Calu3 (cell line): ENCODE data around the gene SLC16A5. TPM values are rescaled to one million over a fixed set of nuclear protein-coding genes. Genes with fewer than 3 reads are reported as not detected.
"Not testable (repeated sequence)": the region's sequence is repeated elsewhere in the genome, so short reads cannot be mapped to it uniquely, and the experiment has no call there.

Experiments used
- BruUV-seq: library from RNA; stranded (reverse); fragments of 400-500 nt; replicated peaks from 2 replicates; lab custom pipeline; 2021; lab: Mats Ljungman, UMichigan
- CTCF ChIA-PET: fragments of 300-600 bp; sonication (Branson Sonifier 250); formaldehyde crosslinking; loops from one replicate; lab custom pipeline; 2022; ENCODE audit warnings: antibody characterized with exemption; lab: Charles Lee
- DNase-seq: peaks from one replicate; pipeline ENCODE4 v3.0.0; 2022
- H3K27ac Mint-ChIP-seq: one replicate; pipeline ENCODE4 v1.8.0; 2022; ENCODE audit warnings: mixed read lengths; ENCODE audit not compliant: unreplicated experiment
- H3K27me3 Mint-ChIP-seq: one replicate; pipeline ENCODE4 v1.8.0; 2022; ENCODE audit warnings: mixed read lengths; ENCODE audit not compliant: unreplicated experiment
- H3K36me3 Mint-ChIP-seq: one replicate; pipeline ENCODE4 v1.8.0; 2022; ENCODE audit warnings: mild to moderate bottlenecking, moderate library complexity, mixed read lengths; ENCODE audit not compliant: insufficient read depth, unreplicated experiment
- H3K4me1 Mint-ChIP-seq: one replicate; pipeline ENCODE4 v1.8.0; 2022; ENCODE audit warnings: mild to moderate bottlenecking, low read depth, mixed read lengths; ENCODE audit not compliant: unreplicated experiment
- H3K4me3 Mint-ChIP-seq: one replicate; pipeline ENCODE4 v1.8.0; 2022; ENCODE audit warnings: mild to moderate bottlenecking, low read depth, moderate library complexity, mixed read lengths; ENCODE audit not compliant: unreplicated experiment
- H3K9me3 Mint-ChIP-seq: one replicate; pipeline ENCODE4 v1.8.0; 2022; ENCODE audit warnings: low read depth, mixed read lengths; ENCODE audit not compliant: unreplicated experiment
- intact Hi-C: fragments of 100-400 bp; cut with micrococcal nuclease; formaldehyde crosslinking; loops from one replicate; pipeline ENCODE4 v1.10.0; 2022; ENCODE audit not compliant: unreplicated experiment
- total RNA-seq: library from RNA; stranded (reverse); gene quantifications from 2 replicates; pipeline ENCODE4 v1.2.3, GENCODE V29; 2022
- TF ChIP-seq, protein P1 (sequence below): fragments of 200-600 bp; IDR thresholded peaks from one replicate; pipeline ENCODE4 v1.8.0; 2022; ENCODE audit warnings: antibody characterized with exemption; ENCODE audit not compliant: unreplicated experiment

The SLC16A5 gene
- total RNA-seq, 1 experiment from 2014 or later = 124 TPM

DNA sequence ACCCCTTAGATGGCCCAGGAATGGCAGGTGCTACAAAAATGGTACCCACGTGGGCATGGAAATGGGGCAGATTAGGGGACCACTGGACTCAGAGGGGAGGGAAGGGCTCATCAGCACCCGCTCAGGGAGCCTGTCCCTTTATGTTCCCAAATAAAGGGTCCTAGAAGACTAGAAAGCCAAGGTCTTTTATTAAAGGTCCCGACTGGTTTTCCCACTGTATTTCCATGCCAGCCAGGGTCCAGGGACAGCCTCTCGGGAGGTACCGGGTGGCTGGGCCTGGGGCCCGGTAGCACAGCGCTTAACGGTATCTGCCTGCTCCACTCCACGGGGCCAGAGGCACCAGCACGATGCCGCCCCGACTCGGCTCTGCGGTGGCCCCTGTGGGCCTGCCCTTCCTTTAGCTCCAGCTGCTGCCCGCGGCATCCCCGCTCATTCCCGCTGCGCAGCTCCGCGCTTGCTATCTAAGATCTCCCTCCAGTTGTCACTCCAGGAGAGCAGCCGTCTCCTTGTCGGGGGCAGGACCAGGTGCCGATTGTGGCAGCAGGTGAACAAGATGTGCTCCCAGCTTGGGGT is 42.4 kb downstream of the SLC16A5 start:
- H3K9me3 Mint-ChIP-seq = no peaks in the 10 kb centered on the region
- peaks cover 70% of the 10 kb centered on the region for H3K36me3 Mint-ChIP-seq
- intact Hi-C loops = no loop called here
- no peaks in the 10 kb centered on the region for H3K27me3 Mint-ChIP-seq
- TF ChIP-seq, protein P1, sequence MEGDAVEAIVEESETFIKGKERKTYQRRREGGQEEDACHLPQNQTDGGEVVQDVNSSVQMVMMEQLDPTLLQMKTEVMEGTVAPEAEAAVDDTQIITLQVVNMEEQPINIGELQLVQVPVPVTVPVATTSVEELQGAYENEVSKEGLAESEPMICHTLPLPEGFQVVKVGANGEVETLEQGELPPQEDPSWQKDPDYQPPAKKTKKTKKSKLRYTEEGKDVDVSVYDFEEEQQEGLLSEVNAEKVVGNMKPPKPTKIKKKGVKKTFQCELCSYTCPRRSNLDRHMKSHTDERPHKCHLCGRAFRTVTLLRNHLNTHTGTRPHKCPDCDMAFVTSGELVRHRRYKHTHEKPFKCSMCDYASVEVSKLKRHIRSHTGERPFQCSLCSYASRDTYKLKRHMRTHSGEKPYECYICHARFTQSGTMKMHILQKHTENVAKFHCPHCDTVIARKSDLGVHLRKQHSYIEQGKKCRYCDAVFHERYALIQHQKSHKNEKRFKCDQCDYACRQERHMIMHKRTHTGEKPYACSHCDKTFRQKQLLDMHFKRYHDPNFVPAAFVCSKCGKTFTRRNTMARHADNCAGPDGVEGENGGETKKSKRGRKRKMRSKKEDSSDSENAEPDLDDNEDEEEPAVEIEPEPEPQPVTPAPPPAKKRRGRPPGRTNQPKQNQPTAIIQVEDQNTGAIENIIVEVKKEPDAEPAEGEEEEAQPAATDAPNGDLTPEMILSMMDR = no peak
- CTCF ChIA-PET = interaction anchor here (0.9 to 2.4 kb wide), 3 partner anchors 15 to 70 kb away, joined by 4 to 21 read pairs (median 8); no protein-coding TSS in a partner anchor
- BruUV-seq = no TSS peak
- DNase-seq = no peak
- H3K27ac Mint-ChIP-seq = peak overlapping the region; percentile 72
- H3K4me1 Mint-ChIP-seq = peaks cover 15% of the 10 kb centered on the region
- peak overlapping the region; percentile 82 for H3K4me3 Mint-ChIP-seq

DNA sequence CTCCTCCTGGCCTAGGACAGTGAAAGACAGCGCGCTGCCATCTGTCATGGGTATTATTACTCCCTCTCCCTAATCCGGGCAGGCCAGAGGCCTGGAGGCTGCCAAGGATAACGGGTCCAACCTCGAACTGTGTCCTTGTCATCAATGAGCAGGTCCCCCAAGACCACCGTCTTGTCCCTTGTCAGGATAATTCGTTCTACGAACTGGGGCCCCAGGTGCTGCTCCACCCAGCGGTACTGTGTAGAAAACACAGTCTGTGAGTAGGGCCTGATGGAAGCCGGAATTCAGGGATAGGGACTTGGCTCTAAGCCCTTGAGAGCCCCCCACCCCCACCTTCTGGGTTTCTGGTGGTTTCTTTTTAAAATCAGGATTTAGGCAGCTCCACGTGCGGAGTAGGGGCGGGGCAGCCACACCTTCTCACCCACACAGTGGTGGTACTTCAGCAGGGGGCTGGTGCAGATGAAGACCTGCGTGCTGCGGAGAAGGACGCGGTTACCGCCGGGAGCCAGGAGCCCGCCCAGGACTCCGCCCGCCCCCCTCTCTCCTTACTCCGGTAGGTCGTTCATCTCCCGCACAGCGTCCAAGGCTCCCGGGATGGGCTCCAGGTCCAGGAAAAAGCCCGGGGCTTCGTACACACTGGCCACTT is 43.0 kb downstream of the SLC16A5 start:
- peaks cover 74% of the 10 kb centered on the region for H3K36me3 Mint-ChIP-seq
- CTCF ChIA-PET = interaction anchor here (0.9 to 2.4 kb wide), 5 partner anchors 16 to 71 kb away, joined by 3 to 21 read pairs (median 4); no protein-coding TSS in a partner anchor
- peak; percentile 61 for DNase-seq
- intact Hi-C loops = no loop called here
- H3K27me3 Mint-ChIP-seq = no peaks in the 10 kb centered on the region
- peak overlapping the region; percentile 82 for H3K4me3 Mint-ChIP-seq
- peaks cover 10% of the 10 kb centered on the region for H3K4me1 Mint-ChIP-seq
- TF ChIP-seq, protein P1 = peak; percentile 52
- TSS peak; percentile 46 for BruUV-seq
- H3K9me3 Mint-ChIP-seq = no peaks in the 10 kb centered on the region
- peak overlapping the region; percentile 72 for H3K27ac Mint-ChIP-seq

DNA sequence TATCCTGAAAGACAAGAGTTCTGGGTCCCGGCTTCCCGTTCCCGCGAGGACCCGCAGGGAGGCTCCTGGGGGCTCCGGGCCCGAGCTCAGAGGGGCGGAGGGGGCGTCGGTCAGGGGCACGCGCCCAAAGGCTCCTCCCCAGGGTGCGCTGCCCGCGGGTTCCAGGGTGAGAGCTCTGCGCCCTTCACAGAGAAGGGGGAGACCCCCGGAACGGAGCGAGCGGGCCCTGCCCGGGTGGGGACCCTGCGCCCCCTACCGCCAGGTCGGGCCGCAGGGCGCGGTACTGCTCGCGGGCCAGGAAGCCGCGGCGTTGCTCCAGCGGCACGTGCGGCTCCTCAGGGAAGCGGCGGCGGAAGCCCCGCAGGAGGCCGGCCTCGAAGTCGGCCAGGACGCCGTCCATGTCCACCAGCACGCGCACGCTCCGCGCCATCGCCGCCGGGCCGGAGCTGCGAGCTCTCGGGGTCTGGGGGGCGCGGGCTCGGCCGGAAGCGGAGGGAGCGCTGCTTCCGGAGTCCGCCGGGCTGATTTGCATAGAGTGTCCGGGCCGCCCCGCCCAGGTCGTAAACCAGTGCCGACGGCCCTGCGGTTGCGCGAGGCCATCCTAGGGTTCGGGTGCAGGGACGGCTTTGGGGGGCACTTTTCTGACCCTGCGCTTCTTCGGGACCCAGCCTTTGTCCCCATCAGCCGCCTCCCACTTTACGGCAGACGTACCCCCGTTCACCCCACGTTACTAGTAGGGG is 43.7 kb downstream of the SLC16A5 start, which contains the start of gene NT5C:
Gene NT5C (minus strand): TSS at position 465 of the 740 bp plus-strand sequence. CDS start 35 bp downstream, at position 430.
- DNase-seq = peak; percentile 85
- no TSS peak for BruUV-seq
- intact Hi-C loops = no loop called here

DNA sequence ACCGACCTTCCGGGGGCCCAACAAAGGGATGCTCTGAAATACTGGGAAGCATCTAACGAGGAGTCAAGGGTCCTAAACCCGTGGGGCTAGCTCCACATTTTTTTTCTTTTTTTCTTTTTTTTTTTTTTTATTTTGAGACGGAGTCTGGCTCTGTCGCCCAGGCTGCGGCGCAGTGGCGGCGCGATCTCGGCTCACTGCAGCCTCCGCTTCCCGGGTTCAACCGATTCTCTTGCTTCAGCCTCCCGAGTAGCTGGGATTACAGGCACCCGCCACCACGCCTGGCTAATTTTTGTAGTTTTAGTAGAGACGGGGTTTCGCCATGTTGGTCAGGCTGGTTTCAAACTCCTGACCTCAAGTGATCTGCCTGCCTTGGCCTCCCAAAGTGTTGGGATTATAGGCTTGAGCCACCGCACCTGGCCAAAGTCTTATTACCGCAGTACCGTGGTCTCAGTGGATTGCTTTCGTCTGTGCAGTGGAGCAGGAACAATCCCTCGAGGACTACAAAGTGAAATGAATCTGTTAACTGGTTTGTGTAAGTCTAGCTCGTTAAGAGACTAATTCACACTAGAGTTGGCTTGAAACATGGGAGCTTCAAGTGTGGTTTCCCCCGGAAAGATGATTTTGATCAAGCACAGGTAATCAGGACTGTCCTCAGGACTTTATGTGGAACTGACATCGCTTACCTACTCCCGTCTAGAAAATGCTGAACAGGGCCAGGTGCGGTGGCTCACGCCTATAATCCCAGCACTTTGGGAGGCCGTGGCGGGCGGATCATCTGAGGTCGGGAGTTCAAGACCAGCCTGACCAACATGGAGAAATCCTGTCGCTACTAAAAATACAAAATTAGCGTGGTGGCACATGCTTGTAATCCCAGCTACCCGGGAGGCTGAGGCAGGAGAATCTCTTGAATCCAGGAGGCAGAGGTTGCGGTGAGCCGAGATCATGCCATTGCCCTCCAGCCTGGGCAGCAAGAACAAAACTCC is 44.6 kb downstream of the SLC16A5 start:
- H3K9me3 Mint-ChIP-seq, BruUV-seq, DNase-seq, H3K27me3 Mint-ChIP-seq, intact Hi-C loops: not testable (repeated sequence)
- CTCF ChIA-PET = interaction anchor here (0.7 to 2.4 kb wide), 3 partner anchors 17 to 68 kb away, joined by 4 to 21 read pairs (median 7); no protein-coding TSS in a partner anchor
- H3K27ac Mint-ChIP-seq = peak overlapping the region; percentile 71
- peaks cover 84% of the 10 kb centered on the region for H3K36me3 Mint-ChIP-seq
- peak overlapping the region; percentile 82 for H3K4me3 Mint-ChIP-seq
- H3K4me1 Mint-ChIP-seq = peaks cover 10% of the 10 kb centered on the region

More for the DNA sequence above, 43.7 kb downstream of the SLC16A5 start, which contains the start of gene NT5C:
- H3K4me1 Mint-ChIP-seq = peaks cover 10% of the 10 kb centered on the region
- no peaks in the 10 kb centered on the region for H3K27me3 Mint-ChIP-seq
- H3K4me3 Mint-ChIP-seq = peak within 1 kb of the TSS; percentile 82
- peaks cover 81% of the 10 kb centered on the region for H3K36me3 Mint-ChIP-seq
- CTCF ChIA-PET = interaction anchor here (0.9 to 2.4 kb wide), 6 partner anchors 17 to 72 kb away, joined by 3 to 21 read pairs (median 4); no protein-coding TSS in a partner anchor
- TF ChIP-seq, protein P1 = peak; percentile 80
- H3K27ac Mint-ChIP-seq = peak within 1 kb of the TSS; percentile 72
- H3K9me3 Mint-ChIP-seq = no peaks in the 10 kb centered on the region
